GM18517 (cell line): ENCODE results near the gene TSEN34.

Experiments used
- ATAC-seq: cut with Tn5 transposase; IDR thresholded peaks from one replicate; pipeline ENCODE4 v1.9.1; 2021; ENCODE audit warnings: mild to moderate bottlenecking, moderate library complexity; ENCODE audit not compliant: unreplicated experiment

TSEN34 gene

GRCh38 chr19:54191011-54191810 is at the start of gene TSEN34:
Gene TSEN34, plus strand, starts transcription at chr19:54191308. Its CDS starts 57 bp downstream, at chr19:54191365.
- peak; percentile 15 for ATAC-seq

- ATAC-seq, result no peak
Observed at GRCh38 chr19:54141356-54141755, 49.8 kb upstream of the TSEN34 start.

- no peak for ATAC-seq
Observed at GRCh38 chr19:54142166-54142780, 48.8 kb upstream of the TSEN34 start.

- ATAC-seq, result no peak
Observed at GRCh38 chr19:54145541-54146158, 45.5 kb upstream of the TSEN34 start.

GRCh38 chr19:54147676-54148075 is 43.4 kb upstream of the TSEN34 start:
- ATAC-seq, result no peak

- ATAC-seq, result no peak
Observed at GRCh38 chr19:54148158-54148557, 43.0 kb upstream of the TSEN34 start.

GRCh38 chr19:54149021-54149812 is 41.9 kb upstream of the TSEN34 start:
- no peak for ATAC-seq

GRCh38 chr19:54151362-54152035 is 39.6 kb upstream of the TSEN34 start:
- ATAC-seq, result no peak

GRCh38 chr19:54152267-54152666 is 38.8 kb upstream of the TSEN34 start:
- no peak for ATAC-seq

- ATAC-seq, result no peak
Observed at GRCh38 chr19:54152878-54153524, 38.1 kb upstream of the TSEN34 start.

- no peak for ATAC-seq
Observed at GRCh38 chr19:54153731-54154326, 37.3 kb upstream of the TSEN34 start.

- no peak for ATAC-seq
Observed at GRCh38 chr19:54154603-54155345, 36.3 kb upstream of the TSEN34 start.

GRCh38 chr19:54155694-54156093 is 35.4 kb upstream of the TSEN34 start:
- ATAC-seq, result no peak

GRCh38 chr19:54156490-54156889 is 34.6 kb upstream of the TSEN34 start:
- ATAC-seq, result no peak

GRCh38 chr19:54156953-54157352 is 34.2 kb upstream of the TSEN34 start:
- no peak for ATAC-seq

GRCh38 chr19:54158812-54159351 is 32.2 kb upstream of the TSEN34 start:
- no peak for ATAC-seq

- peak; percentile 91 for ATAC-seq
Observed at GRCh38 chr19:54159352-54160181, 31.5 kb upstream of the TSEN34 start, which contains the start of gene LENG1. Gene LENG1, minus strand, starts transcription at chr19:54159721. Its CDS starts 26 bp downstream, at chr19:54159695.
